NK-92 treated with Interleukin-12 subunit alpha and Interleukin-12 subunit beta, amount 100 ng/mL, for 24 hours (cell line): Measurements from ENCODE around the gene FKBP5.
"Not testable (repeated sequence)": the region's sequence is repeated elsewhere in the genome, so short reads cannot be mapped to it uniquely, and the experiment has no call there.

ENCODE experiments used
- DNase-seq: peaks from one replicate; lab custom pipeline; 2025; lab: John Stamatoyannopoulos, UW

Gene FKBP5

DNA sequence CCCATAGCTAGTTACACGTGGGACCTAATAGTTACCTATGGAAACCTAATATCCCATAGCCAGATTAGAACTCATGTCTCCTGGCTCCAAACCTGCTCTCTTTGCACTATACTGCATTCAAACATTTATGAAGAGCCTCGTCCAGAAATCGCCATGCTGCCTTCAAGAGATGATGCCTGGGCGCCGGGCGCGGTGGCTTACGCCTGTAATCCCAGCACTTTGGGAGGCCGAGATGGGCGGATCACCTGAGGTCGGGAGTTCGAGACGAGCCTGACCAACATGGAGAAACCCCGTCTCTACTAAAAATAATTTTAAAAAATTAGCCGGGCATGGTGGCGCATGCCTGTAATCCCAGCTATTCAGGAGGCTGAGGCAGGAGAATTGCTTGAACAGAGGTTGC is 1.3 kb upstream of the FKBP5 start:
- not testable (repeated sequence) for DNase-seq

DNA sequence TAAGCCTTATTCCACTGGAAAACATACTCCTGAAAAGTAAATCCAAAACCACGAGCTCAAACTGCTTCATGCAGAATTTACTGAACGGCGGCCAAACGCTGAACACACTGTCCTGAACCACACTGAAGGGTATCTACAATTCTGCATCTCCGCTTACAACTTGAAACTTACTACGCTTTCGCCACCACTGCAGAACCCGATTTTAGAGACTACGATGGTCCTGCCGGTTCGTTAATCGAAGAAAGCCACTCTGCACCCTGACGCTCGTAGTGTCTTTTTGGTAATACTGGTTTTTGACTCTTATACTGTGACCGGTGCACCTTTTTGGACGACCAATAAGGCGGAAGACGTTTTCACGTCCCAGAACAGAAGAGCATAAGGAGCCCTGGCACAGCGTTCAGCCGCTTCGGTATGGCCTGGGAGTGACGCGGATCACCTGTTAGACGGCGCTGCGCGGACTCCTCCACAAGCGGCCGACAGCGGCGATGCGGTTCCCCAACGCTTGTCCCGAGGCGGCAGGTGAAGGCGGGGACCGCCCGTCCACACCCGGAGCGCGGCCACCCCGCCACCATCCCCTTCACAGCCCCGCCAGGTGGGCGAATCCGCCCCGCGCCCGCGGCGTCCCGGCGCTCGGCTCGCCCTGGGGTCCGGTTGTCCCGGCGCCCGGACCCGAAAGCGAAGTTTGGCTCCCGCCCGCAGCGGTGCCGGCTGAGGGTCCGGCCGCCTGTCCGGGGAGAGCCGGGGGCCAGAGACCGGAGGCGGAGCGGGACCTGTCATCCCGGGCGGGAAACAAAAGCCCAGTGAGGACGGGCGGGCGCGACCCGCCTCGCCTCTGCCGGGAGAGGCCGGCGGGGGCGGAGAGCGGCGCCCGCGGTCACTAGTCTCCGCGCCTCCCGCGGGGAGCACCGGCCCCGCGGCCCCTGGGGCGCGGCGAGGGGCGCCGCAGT is 784 bp downstream of the FKBP5 start:
- DNase-seq = peak; percentile 59

DNA sequence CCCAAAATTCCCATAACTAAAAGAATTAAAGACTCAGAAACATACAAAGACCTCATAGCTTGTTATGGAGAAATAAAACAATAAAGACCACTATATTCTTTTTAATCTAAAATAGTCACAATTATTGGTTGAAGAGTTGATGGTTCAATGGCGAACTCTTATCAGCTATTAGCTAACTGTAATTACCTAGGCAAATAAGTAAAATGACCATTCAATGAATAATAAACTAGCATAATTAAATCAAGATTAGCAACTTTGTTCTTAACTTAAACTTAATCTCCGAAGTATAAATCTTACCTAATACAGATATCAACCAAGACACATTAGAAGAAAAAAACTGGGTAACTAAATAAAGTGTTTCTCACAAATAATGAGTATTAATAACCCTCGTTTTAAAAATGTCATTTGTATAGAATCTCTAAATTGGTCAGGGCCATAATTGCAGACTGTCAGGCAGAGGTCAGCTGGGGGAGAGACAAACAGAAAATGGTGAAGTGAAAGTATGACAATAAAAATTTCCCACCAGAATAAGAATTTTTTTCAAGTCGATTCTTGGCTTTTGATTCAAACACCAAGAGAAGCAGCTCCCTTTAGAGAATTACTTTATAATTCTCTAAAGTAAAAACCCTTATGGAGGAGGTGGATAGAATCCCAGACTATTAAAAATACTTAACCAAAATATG is 1.7 kb downstream of the FKBP5 start:
- no peak for DNase-seq

DNA sequence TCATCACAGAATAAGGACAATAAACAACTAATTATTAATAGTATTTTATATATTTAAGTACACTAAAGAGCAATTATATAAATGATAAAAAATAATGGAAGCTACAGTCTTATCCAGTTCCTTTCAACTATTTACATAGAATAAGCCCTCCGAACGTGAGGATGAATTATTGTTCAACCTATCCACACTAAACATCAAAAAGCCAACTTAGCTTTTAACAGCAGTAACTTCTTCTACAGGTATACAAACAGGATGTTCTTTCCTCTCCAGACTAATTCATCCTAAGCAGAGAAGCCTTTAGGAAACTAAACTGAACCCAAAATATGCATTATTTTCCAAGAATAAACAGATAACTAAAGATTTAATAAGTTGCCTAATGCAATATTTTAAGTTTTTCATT is 2.3 kb downstream of the FKBP5 start:
- DNase-seq = no peak

DNA sequence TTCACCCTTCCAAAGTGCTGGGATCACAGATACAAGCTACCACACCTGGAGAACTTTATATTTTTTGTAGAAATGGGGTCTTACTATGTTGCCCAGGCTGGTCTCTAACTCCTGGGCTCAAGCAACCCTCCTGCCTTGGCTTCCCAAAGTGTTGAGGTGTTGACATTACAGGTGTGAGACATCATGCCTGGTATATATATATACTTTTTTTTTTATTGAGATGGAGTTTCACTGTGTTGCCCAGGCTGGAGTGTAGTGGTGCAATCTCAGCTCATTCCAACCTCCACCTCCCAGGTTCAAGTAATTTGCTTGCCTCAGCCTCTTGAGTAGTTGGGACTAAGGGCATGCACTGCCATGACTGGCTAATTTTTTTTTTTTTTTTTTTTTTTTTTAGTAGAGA is 5.4 kb downstream of the FKBP5 start:
- no peak for DNase-seq

DNA sequence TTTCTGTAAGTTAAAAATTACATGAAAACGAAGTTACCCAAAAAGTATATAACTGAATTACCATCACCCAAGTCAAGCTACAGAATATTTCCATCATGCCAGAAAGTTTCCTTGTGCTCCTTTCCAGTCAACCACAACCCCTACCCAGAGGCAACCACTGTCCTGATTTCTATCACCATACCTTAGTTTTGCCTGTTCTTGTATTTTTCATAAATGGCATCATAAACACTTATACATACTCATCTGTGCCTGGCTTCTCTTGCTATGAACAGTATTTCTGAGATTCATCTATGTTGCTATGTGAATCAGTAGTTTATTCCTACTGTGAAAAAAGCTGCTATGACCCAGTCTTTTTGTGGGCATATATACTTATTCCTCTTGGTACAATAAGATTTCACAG is 7.4 kb downstream of the FKBP5 start:
- no peak for DNase-seq

DNA sequence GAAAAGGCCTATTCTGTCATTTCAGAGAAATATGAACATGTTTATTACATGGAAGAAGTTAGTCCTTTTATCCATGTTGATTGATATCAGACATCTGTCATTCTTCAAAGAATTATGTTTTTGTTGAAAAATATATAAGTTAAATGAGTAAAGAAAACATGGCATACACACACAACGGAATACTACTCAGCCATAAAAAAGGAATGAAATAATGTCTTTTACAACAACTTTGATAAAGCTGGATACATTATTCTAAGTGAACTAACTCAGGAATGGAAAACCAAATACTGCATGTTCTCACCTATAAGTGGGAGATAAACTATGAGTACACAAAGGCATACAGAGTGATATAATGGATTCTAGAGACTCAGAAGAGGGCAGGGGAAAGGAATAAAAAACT is 9.3 kb downstream of the FKBP5 start:
- DNase-seq = no peak

DNA sequence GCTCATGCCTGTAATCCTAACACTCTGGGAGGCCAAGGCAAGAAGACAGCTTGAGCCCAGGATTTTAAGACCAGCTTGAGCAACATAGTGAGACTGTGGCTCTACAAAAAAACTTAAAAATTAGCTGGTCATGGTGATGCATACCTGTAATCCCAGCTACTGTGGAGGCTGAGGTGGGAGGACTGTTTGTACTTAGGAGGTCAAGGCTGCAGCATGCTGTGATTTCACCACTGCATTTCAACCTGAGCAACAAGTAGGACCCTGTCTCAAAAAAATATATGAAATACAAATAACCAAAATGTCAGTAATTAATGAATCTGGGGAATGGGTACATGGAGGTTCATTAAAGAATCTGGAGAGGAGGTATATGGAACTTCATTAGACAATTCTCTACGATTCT is 9.9 kb downstream of the FKBP5 start:
- no peak for DNase-seq

DNA sequence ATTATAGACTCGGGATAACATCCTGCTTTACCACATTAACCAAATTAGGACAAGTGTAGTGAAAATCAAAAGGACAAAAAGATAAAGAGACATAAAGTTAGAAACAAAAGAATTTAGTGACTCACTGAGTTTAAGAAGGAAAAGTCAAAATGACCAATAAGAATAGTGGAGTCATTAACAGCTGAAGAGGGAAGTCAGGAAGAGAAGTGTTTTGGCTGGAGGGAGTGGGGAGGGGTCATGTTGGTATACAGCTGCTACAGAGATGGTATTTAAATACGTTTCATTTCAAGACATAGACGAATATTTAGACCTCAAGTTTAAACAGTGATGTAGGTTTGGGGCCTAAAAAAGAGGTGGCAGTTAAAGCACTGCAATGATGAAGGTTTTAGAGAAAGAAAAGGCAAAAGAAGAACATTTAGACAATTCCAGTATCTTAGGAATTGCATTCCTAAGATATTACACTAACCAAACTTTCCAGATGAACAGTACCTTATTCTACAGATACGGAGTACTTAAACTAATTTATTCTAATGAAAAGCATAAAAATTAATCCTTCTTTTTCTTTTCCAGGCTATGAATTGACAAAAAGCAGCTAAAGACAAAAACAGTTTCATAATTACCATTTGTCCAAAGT is 10.6 kb downstream of the FKBP5 start:
- no peak for DNase-seq

DNA sequence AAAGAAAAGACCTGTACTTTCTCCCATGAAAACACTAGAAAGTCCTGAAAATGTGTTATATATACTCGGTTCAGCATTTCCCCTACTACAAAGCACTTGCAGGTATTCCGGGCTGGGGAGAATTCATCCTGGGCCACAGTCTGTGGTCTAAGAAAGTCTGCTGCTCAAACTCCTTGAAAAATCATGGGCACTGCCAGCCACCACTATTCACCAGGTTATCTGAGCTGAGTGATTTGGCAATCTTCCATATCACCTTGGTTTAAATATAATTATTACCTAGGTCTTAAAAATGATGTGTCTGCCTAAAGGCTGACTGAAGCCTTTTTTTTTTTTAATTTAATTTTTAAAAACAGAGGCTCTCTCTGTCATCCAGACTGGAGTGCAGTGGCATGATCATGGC is 11.3 kb downstream of the FKBP5 start:
- no peak for DNase-seq

DNA sequence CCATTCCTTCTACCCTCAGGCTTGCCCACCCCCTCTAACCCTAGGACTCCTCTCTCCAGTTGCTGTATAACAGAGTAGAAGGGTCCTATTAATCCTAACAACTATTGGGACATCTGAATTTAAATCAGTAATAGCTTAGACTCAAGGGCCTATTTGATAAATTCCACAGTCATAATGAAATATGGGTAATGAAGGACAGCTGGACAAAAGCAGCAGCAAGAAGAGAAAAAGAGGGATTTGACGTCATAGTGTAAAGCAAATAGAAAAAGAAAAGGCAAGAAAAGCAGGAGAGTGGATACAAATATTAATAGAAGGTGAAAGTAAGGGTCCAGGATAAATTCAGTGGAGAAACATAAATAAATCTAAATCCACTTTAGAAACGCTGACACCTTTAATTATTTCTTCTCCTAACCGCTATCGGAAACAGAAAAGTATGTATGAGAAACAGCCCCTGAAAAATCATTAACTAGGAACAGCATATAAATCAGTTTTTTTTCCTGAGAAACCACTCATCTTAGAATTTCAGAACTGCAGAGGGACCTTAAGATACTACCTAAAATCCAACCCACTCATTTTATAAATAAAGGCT is 12.8 kb downstream of the FKBP5 start:
- DNase-seq = no peak

DNA sequence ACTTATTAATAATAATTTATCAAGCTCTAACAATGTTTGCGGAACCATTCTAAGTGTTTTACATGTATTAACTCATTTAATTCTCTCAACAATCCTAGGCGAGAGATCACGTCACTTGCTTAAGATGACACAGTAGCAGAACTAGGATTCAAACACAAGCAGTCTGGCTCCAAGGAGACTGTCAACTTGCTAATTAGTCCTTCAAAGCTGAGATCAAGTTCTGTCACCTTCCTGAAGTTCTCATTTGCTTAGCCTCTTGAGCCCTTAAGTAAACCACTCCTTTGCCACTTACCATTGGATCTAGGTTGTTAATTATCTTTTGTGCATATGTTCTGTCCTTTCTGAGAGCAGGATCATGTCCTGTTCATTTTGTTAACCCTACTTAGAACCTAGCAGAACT is 14.1 kb downstream of the FKBP5 start:
- no peak for DNase-seq

DNA sequence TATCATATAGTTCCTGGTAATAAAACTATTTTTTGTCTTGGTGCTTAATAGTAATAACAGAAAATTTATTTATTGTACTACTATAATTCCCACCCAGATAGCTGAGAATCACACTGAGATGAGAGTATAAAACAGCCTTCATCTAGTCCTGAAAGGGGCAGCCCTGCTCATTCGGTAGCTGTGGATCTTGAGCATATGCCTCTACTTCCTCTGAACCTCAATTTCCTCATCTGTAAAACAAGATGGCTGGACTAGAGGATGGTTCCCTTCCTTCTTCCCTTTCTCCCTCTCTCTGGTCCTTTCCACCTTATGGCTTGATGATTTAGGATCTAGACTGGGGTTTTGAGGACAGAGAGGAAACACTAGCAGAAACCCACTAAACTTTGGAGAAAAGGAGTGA is 15.0 kb downstream of the FKBP5 start:
- no peak for DNase-seq

DNA sequence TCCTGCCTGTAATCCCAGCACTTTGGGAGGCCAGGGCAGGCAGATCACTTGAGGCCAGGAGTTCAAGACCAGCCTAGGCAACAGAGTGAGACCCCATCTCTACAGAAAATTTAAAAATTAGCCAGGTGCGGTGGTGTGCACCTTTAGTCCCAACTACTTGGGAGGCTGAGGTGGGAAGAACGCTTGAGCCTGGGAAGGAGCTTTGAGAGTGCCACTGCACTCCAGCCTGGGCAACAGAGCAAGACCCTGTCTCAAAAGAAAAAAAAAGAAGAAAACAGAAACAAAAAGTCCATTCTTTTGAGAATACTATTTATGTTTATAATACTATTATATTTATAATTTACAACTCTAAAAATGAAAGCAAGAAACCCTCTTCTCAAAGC is 15.4 kb downstream of the FKBP5 start:
- not testable (repeated sequence) for DNase-seq

DNA sequence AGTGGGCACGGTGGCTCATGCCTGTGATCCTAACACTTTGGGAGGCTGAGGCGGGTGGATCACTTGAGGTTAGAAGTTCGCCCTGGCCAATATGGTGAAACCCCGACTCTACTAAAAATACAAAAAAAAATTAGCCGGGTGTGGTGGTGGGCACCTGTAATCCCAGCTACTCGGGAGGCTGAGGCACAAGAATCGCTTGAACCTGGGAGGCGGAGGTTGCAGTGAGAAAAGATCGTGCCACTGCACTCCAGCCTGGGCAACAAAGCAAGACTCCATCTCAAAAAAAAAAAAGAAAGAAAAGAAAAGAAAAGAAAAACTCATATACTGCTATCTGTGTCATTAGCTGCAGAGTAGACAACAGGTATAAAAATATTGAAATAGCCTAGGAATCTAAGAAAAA is 18.3 kb downstream of the FKBP5 start:
- DNase-seq = not testable (repeated sequence)

DNA sequence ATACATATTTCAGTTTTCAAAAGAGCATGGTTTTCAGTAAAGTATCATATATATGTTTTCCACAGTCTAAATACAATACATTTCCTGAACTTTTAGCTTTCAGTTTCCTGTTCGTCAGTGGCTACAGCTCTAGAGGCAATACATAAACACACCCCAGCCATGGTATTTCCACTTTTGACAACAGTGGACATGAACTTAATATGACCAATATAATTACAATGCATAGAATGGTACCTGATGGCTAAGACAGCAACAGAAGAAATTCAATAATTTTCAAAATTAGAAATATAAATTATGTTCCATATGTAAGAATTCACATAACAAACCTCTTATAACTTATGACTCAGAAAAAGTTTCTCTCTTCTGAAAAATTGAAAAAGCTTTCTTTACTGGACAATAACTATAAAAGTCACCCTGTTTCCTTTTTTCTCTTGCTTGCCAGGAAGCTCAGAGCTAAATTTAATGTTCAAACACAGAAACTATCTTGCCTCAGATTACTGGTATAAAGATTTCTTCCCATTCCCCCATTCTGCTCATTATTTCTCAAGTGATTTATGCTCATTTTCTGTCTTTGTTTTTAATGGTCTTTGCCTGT is 19.2 kb downstream of the FKBP5 start:
- DNase-seq = no peak

DNA sequence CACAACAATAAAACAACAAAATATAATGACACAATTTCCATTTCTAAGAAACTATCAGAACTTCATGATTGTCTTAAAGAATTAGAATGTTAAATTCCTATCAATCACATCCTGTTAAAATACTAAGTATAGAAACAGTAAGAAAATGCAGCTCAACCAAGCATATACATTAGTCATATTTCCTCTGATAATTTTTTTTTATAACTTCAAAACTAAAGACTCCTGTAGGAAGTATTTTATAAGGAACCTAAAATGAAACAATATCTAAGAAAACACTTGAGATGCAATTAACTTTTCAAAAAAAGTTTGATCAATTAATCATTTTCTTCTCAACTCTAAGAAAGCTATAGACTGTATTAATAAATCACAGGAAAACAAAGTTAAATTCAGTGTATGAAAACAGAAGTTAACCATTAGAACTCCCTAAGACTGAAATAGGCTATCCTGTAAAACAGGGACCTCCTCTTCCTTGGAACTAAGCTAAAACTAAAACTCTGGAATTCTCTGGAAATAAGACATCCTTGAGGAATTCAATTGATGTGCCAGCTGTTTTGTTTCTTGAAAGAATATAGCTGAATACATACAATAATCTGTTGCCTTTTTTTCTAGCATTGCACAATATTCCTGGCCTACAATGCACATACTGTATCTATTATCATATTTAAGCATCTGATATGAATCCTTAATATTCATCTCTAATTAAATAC is 19.8 kb downstream of the FKBP5 start:
- no peak for DNase-seq

DNA sequence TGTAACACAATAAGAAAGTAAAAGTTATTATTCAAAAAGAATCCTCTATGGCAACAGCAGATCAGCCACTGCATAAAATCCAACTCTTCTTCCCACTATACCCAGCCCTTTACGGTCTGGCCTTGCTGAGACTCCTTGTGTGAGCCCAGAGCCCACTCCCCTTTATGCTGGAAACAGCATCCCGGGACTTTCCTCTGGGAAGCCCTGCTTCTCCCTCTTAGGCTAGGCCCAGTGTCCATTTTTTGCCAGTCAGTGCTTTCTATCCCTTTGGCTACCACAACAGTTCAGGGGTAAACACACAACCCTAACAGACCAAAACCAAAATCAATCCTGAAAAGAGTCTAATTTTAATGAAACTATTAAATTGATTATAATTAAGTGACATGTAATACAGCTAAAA is 20.6 kb downstream of the FKBP5 start:
- DNase-seq = no peak

DNA sequence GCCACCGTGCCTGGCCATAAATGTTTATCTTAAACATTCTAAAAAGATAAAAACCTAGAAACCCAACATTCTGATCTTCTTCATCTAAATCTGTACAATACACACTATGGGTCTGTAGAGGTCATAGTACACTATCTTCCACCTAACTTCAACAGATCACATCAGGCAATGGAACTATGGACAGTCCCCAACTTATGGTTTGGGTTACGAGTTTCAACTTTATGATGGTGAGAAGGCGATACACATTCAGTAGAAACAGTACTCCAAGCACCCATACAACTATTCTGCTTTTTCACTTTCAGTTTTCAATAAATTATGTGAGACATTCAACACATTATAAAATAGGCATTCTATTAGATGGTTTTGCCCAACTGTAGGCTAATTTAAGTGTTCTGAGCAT is 23.1 kb downstream of the FKBP5 start:
- DNase-seq = no peak

DNA sequence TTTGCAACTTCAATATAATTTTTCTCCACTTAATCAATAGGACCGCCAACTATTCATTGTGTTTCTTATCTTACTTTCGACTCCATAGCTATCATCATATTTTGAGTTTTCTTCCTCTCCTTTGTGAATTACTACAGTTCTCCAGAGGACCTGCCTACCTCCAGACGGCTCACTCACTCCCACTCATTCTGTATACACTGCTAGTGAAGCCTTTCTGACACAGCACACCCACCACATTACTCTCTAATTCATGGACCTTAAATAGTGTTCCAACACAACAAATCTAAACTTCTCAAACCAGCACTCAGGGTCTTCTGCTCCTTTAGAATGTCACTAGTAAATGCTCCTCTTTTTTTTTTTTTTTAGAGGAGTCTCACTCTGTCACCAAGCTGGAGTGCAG is 23.8 kb downstream of the FKBP5 start:
- DNase-seq = no peak

DNA sequence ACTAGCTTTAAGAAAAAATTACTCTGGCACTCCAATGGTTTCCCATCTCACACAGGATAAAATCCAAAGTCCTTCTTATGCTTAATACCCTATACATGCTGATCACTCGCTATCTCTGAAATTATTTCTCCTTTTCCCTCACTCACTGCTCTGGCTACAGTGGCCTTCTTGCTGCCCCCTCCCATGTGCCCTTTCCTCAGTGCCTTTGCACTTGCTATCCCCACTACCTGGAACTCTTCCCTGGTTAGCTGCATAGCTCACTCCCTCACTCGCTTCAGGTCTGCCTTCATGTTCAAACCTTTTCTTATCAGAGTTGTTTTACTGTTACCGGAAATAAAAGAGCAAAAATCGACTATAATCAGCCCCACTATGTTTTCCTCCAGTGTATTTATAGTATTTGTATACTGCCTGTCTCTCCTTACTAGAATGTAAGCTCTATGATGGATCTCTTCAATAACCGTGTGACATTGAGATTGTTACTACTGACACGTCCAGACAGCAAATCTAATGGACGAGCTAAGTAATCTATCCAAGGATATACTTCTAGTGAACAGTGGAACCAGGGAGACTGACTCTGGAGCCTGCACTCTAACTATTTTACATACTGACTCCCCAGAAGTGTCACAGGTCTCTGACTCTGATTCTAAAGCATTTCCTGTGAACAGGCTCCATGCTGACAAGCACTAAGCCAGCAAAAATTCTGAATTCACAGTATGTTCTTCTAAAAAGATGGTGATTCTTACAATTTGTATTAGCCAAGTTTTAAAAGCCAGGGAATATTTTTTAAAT is 25.1 kb downstream of the FKBP5 start:
- DNase-seq = no peak
